LNCAP (cell line): Measurements from ENCODE around the gene SLC5A12.

ENCODE experiments used
- CTCF ChIP-seq: fragments of 450-650 bp; IDR thresholded peaks from 2 replicates; pipeline ENCODE4 v1.5.1; 2017; ENCODE audit warnings: mild to moderate bottlenecking

Gene SLC5A12

GRCh38 chr11:26761361-26761809, 39.5 kb upstream of the SLC5A12 start:
- no peak for TF ChIP-seq CTCF

GRCh38 chr11:26757995-26758394, 36.1 kb upstream of the SLC5A12 start:
- no peak for TF ChIP-seq CTCF

GRCh38 chr11:26755762-26756161, 33.9 kb upstream of the SLC5A12 start:
- TF ChIP-seq CTCF = no peak

GRCh38 chr11:26753723-26754504, 32.1 kb upstream of the SLC5A12 start:
- peak; percentile 78 for TF ChIP-seq CTCF

GRCh38 chr11:26749927-26750326, 28.1 kb upstream of the SLC5A12 start:
- TF ChIP-seq CTCF = no peak

- no peak for TF ChIP-seq CTCF
Measured at GRCh38 chr11:26743622-26744021, 21.8 kb upstream of the SLC5A12 start.

GRCh38 chr11:26742966-26743365, 21.1 kb upstream of the SLC5A12 start:
- TF ChIP-seq CTCF = no peak
